Jurkat, Clone E6-1 (cell line): Measurements from ENCODE around the gene DMTF1.
"Not testable (repeated sequence)": the region's sequence is repeated elsewhere in the genome, so short reads cannot be mapped to it uniquely, and the experiment has no call there.

Experiments
- DNase-seq: peaks from one replicate; pipeline ENCODE4 v3.0.0-alpha.2; 2011; ENCODE audit warnings: low read depth, low spot score
- H3K4me3 ChIP-seq: 2 replicates; pipeline ENCODE4 v1.5.1; 2011; ENCODE audit warnings: mild to moderate bottlenecking, low read length, control low read depth, moderate library complexity

The DMTF1 gene

DNA sequence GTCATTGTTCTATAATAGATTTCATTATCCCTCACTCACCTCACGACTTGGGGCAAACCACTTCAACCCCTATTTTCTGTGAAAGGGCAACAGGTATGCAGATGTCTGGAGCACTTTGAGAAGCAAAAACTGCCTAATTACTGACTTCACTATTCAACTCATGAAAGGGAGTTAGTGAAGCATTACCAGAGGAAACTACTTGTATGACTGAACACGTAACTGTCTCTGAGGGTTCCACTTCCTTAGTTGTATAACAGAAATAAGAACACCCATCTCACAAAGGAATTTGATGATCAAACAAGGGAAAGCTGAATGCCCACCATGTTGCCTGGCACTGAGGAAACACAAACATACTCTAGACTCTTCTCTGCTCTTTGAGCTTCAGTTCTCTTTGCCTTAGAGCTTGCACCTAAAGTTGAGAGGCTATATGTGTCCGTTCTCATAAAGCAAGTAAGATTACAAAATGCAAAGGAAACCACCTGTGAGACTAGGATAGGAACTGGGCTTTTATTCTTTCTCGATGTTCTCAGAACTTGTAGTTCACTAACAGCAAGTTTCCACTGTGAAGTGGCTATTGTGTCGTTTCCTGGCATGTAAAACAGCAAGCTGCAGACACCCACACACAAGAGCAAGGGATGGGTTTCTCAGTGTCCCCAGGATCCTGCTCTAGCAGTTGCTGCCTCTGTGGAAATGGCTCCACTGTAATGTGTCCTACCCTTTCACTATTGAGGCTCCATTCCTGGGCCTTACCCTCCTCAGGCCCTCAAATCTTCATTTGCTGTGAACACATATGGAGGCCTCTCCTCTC is 64.7 kb downstream of the DMTF1 start:
- DNase-seq: peak; percentile 70
- peak overlapping the region; percentile 29 for H3K4me3 ChIP-seq

GRCh38 chr7:87217983-87218653 is 65.9 kb downstream of the DMTF1 start:
- DNase-seq: no peak
- peak overlapping the region; percentile 92 for H3K4me3 ChIP-seq

GRCh38 chr7:87218796-87219544 is 66.7 kb downstream of the DMTF1 start:
- H3K4me3 ChIP-seq: peak overlapping the region; percentile 92
- peak; percentile 32 for DNase-seq

DNA sequence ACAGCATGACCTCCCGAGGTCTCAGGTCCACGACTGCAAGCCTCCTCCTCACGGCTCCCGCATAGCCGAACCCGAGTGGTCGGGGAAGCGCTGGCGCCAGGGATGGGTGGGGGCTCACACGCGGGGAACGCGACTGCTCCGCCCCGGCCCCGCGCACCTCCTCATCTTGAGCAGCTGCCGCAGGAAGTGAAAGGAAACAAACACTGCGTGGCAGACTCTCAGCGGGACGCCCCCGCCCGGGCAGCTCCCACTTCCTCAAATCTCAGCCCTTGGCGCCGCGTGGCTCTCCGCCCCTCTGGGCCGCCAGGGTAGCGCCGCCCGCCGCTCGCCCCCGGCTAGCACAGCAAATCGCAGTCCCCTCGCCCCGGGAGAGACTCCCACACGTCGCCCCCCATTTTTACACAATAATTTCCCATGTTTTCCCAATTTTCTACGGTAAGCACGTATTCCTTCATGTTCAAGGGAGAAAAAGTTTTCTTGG is 67.3 kb downstream of the DMTF1 start, which contains the start of gene TMEM243:
TSS of gene TMEM243 (minus strand) at position 188 of the 481 bp plus-strand sequence. CDS start 229 bp downstream, outside the sequence.
- H3K4me3 ChIP-seq: peak within 1 kb of the TSS; percentile 92
- peak; percentile 75 for DNase-seq

- peak; percentile 61 for DNase-seq
- H3K4me3 ChIP-seq: peak overlapping the region; percentile 92
These were observed 67.9 kb downstream of the DMTF1 start for GRCh38 chr7:87220026-87220733.

GRCh38 chr7:87220734-87221215 is 68.5 kb downstream of the DMTF1 start:
- DNase-seq: no peak
- peak overlapping the region; percentile 92 for H3K4me3 ChIP-seq

- no peak for DNase-seq
- no peak overlapping the region for H3K4me3 ChIP-seq
These were observed 71.4 kb downstream of the DMTF1 start for GRCh38 chr7:87223666-87224065.

GRCh38 chr7:87225696-87226095 is 73.4 kb downstream of the DMTF1 start:
- DNase-seq: no peak
- no peak overlapping the region for H3K4me3 ChIP-seq

DNA sequence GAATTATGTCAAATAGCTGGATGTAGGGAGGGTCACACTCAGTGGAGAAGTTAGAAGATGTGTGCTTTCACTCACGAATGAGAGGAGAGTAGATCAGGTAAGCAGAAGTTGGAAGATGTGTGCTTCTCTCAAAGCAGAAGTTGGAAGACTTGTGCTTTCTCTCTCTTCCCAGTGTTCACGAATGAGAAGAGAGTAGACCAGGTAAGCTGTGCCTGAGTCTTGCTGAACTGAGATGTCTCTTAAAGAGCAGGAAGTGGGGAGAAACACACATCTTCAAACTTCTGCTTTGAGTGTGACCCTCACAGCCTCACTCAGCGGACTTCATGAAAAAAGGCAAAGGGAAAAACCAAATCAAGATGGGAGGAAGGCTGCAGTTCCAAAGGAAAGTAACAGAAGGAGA is 74.2 kb downstream of the DMTF1 start:
- no peak overlapping the region for H3K4me3 ChIP-seq
- no peak for DNase-seq

GRCh38 chr7:87231258-87231657 is 79.0 kb downstream of the DMTF1 start:
- no peak overlapping the region for H3K4me3 ChIP-seq
- DNase-seq: no peak

GRCh38 chr7:87231711-87232110 is 79.5 kb downstream of the DMTF1 start:
- no peak for DNase-seq

DNA sequence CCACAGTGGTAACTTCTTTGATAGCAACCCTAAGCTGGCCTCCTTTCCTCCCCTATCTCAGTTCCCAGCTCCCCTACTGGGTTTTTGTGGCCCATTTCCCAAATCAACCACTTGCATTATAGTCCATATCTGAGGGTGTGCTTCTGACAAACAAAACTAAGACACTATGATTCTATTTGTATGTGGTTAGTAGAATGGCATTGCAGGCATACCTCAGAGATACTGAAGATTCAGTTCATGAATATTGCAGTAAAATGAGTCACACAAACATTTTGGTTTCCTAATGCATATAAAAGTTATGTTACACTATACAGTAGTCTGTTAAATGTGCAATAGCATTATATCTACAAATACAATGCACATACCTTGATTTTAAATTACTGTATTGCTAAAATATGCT is 82.7 kb downstream of the DMTF1 start:
- DNase-seq: no peak

More at GRCh38 chr7:87231711-87232110, 79.5 kb downstream of the DMTF1 start:
- no peak overlapping the region for H3K4me3 ChIP-seq

GRCh38 chr7:87238464-87239051 is 86.3 kb downstream of the DMTF1 start:
- not testable (repeated sequence) for DNase-seq, H3K4me3 ChIP-seq

More for the DNA sequence above, 82.7 kb downstream of the DMTF1 start:
- no peak overlapping the region for H3K4me3 ChIP-seq

GRCh38 chr7:87245671-87246070 is 93.4 kb downstream of the DMTF1 start:
- not testable (repeated sequence) for H3K4me3 ChIP-seq

More at GRCh38 chr7:87245671-87246070, 93.4 kb downstream of the DMTF1 start:
- not testable (repeated sequence) for DNase-seq
